Heart left ventricle (tissue), 13 donors: ENCODE data around the gene LDLRAD1.

Source experiments
- CTCF ChIP-seq, 12 donors: fragments of 200-600 bp; sonication (generic) in 4 of 12; IDR thresholded peaks; one replicate each; pipeline versions ENCODE4 v1.5.0 to v1.8.0; 2018 to 2022; ENCODE audit warnings: antibody characterized with exemption in 12 of 12, mild to moderate bottlenecking in 5 of 12
- POLR2A ChIP-seq, 2 donors: fragments of 450-650 bp; IDR thresholded peaks; one replicate each; pipeline ENCODE4 v1.6.1; 2017; ENCODE audit warnings: antibody characterized with exemption in 2 of 2, mild to moderate bottlenecking in 2 of 2, moderate library complexity in 2 of 2
- donor health status: ischemic (EF 13 %, LVEDD 7.1; RV severe dilation, severe dysfunction).
- donor health status: DM: no; HTN: yes; CAD: no.
- donor health status: DM: no; HTN: no; CAD: no.
- donor health status: ischemic (EF 25% LVEDD 6.9; RV normal size, moderate dysfunction).
- donor health status: ischemic (EF 25% LVEDD 5.7; RV mildly dilated, moderate dysfunction).
- donor health status: ischemic (EF 35%, LVEDD 5.7; RV mildly dilated, moderate dysfunction).
- donor health status: nonischemic (EF 11% LVEDD 7.7; RV severe dilation, severe dysfunction).
- donor health status: DM: yes; HTN: yes; CAD: no.
- donor health status: PGD.
- donor health status: ischemic (EF 29% LVEDD 5.4; RV normal size, mild dysfunction).
- donor health status: nonischemic (EF 23%, LVEDD 6.1; RV moderate dilation, normal function).

GRCh38 chr1:53966794-53967193, 51.2 kb downstream of the LDLRAD1 start:
- TF ChIP-seq CTCF (IDR thresholded peaks at IDR 0.05) (no peak), POLR2A (IDR thresholded peaks at IDR 0.05) (no peak)
